ENCODE data around the gene MCF2.
"Not testable (repeated sequence)": the region's sequence is repeated elsewhere in the genome, so short reads cannot be mapped to it uniquely, and the experiment has no call there.

Gene MCF2

GRCh38 chrX:139708067-139708466 lies at the start of gene MCF2:
TSS of gene MCF2 (minus strand) at chrX:139708167. CDS start at chrX:139651744, 56,423 bp downstream.
- DNase-seq, result no peak

GRCh38 chrX:139751053-139751452 lies 43.1 kb upstream of the MCF2 start:
- DNase-seq, result no peak

GRCh38 chrX:139750390-139750789 lies 42.4 kb upstream of the MCF2 start:
- no peak for DNase-seq

GRCh38 chrX:139739138-139739537 lies 31.2 kb upstream of the MCF2 start:
- DNase-seq, result no peak

GRCh38 chrX:139738581-139738980 lies 30.6 kb upstream of the MCF2 start:
- no peak for DNase-seq

- DNase-seq, result no peak
Measured at GRCh38 chrX:139736151-139736550, 28.2 kb upstream of the MCF2 start.

GRCh38 chrX:139734996-139735395 lies 27.0 kb upstream of the MCF2 start:
- DNase-seq, result no peak

GRCh38 chrX:139725720-139726119 lies 17.8 kb upstream of the MCF2 start:
- no peak for DNase-seq

- no peak for DNase-seq
Measured at GRCh38 chrX:139724626-139725025, 16.7 kb upstream of the MCF2 start.

- no peak for DNase-seq
Measured at GRCh38 chrX:139720979-139721378, 13.0 kb upstream of the MCF2 start.

- no peak for DNase-seq
Measured at GRCh38 chrX:139720136-139720535, 12.2 kb upstream of the MCF2 start.

GRCh38 chrX:139702658-139703057 lies 5.3 kb downstream of the MCF2 start:
- no peak for DNase-seq

- no peak for DNase-seq
Measured at GRCh38 chrX:139692908-139693307, 15.1 kb downstream of the MCF2 start.

- no peak for DNase-seq
Measured at GRCh38 chrX:139692506-139692849, 15.5 kb downstream of the MCF2 start.

- no peak for DNase-seq
Measured at GRCh38 chrX:139691843-139692505, 16.0 kb downstream of the MCF2 start.

GRCh38 chrX:139691493-139691842 lies 16.5 kb downstream of the MCF2 start:
- no peak for DNase-seq

GRCh38 chrX:139685175-139685574 lies 22.8 kb downstream of the MCF2 start:
- DNase-seq, result not testable (repeated sequence)

GRCh38 chrX:139680356-139680755 lies 27.6 kb downstream of the MCF2 start:
- DNase-seq, result no peak

- DNase-seq, result no peak
Measured at GRCh38 chrX:139647597-139647996, 60.4 kb downstream of the MCF2 start.

- DNase-seq, result no peak
Measured at GRCh38 chrX:139642241-139642927, 65.6 kb downstream of the MCF2 start.

- no peak for DNase-seq
Measured at GRCh38 chrX:139640259-139640658, 67.7 kb downstream of the MCF2 start.

GRCh38 chrX:139639253-139639652 lies 68.7 kb downstream of the MCF2 start:
- no peak for DNase-seq

- DNase-seq, result no peak
Measured at GRCh38 chrX:139600105-139600504, 107.9 kb downstream of the MCF2 start.

- no peak for DNase-seq
Measured at GRCh38 chrX:139596068-139596467, 111.9 kb downstream of the MCF2 start.

GRCh38 chrX:139585613-139586012 lies 122.4 kb downstream of the MCF2 start:
- DNase-seq, result no peak

Measured in NCI-H446 treated with DMSO at 0.1 percent for 48 hours (cell line).